GM23338 (cell line): Measurements from ENCODE around the gene SYPL1.

Experiments used
- CREB1 ChIP-seq: fragments of 250-450 bp; sonication (Bioruptor Pico); IDR thresholded peaks from 2 replicates; pipeline ENCODE4 v1.5.0; 2020; ENCODE audit warnings: low read depth, mild to moderate bottlenecking, moderate library complexity
- CTCF ChIP-seq, 2 experiments: fragments of 200-600 bp in 1 of 2; sonication (generic) in 1 of 2; conservative IDR thresholded peaks; 2 replicates each; pipeline versions ENCODE4 v1.5.1 to v1.6.1; 2016 to 2017; ENCODE audit warnings: antibody characterized with exemption in 2 of 2, low read depth in 2 of 2, mild to moderate bottlenecking in 2 of 2, moderate library complexity in 1 of 2
- ETS1 ChIP-seq: IDR thresholded peaks from 2 replicates; pipeline ENCODE4 v1.6.1; 2016; ENCODE audit warnings: antibody characterized with exemption
- EZH2 ChIP-seq: fragments of 200-600 bp; sonication (generic); IDR thresholded peaks from one replicate; pipeline ENCODE4 v1.8.0; 2017; ENCODE audit warnings: antibody characterized with exemption, mild to moderate bottlenecking, low read depth; ENCODE audit not compliant: unreplicated experiment
- EZH2phosphoT487 ChIP-seq: fragments of 200-600 bp; sonication (generic); IDR thresholded peaks from one replicate; pipeline ENCODE4 v1.8.1; 2018; ENCODE audit warnings: antibody characterized with exemption; ENCODE audit not compliant: unreplicated experiment
- JUNB ChIP-seq: IDR thresholded peaks from one replicate; pipeline ENCODE4 v1.6.1; 2016; ENCODE audit warnings: antibody characterized with exemption; ENCODE audit not compliant: unreplicated experiment
- NANOG ChIP-seq: IDR thresholded peaks from 2 replicates; pipeline ENCODE4 v1.6.1; 2016; ENCODE audit warnings: antibody characterized with exemption, borderline replicate concordance
- POLR2AphosphoS5 ChIP-seq: IDR thresholded peaks from 2 replicates; pipeline ENCODE4 v1.6.1; 2016; ENCODE audit warnings: antibody characterized with exemption, low read depth
- REST ChIP-seq: IDR thresholded peaks from one replicate; pipeline ENCODE4 v1.6.1; 2018; ENCODE audit warnings: antibody characterized with exemption; ENCODE audit not compliant: unreplicated experiment
- ZNF114 ChIP-seq: fragments of 250-450 bp; sonication (Bioruptor Pico); IDR thresholded peaks from 2 replicates; pipeline ENCODE4 v1.5.0; 2020; ENCODE audit warnings: mild to moderate bottlenecking, moderate library complexity
- ZNF331 ChIP-seq: fragments of 250-450 bp; sonication (Bioruptor Pico); IDR thresholded peaks from 2 replicates; pipeline ENCODE4 v1.5.0; 2020; ENCODE audit warnings: low read depth, mild to moderate bottlenecking, moderate library complexity

- no peak for TF ChIP-seq CTCF (conservative IDR thresholded peaks at IDR 0.05; ENCODE audit: low read depth in 2 of 2)
- no peak for TF ChIP-seq POLR2AphosphoS5
- TF ChIP-seq CREB1 (CRISPR knock-in tag), result no peak
- no peak for TF ChIP-seq ZNF331 (CRISPR knock-in tag)
- TF ChIP-seq NANOG, result no peak
- TF ChIP-seq ZNF114 (CRISPR knock-in tag), result no peak
- no peak for TF ChIP-seq EZH2
- no peak for TF ChIP-seq REST
- TF ChIP-seq ETS1, result no peak
- no peak for TF ChIP-seq JUNB
- no peak for TF ChIP-seq EZH2phosphoT487
Observed at GRCh38 chr7:106121189-106121810, 9.2 kb upstream of the SYPL1 start.
